ENCODE measurements around the gene SLC28A3.
"Not testable (repeated sequence)": the region's sequence is repeated elsewhere in the genome, so short reads cannot be mapped to it uniquely, and the experiment has no call there.

SLC28A3 gene, protein sequence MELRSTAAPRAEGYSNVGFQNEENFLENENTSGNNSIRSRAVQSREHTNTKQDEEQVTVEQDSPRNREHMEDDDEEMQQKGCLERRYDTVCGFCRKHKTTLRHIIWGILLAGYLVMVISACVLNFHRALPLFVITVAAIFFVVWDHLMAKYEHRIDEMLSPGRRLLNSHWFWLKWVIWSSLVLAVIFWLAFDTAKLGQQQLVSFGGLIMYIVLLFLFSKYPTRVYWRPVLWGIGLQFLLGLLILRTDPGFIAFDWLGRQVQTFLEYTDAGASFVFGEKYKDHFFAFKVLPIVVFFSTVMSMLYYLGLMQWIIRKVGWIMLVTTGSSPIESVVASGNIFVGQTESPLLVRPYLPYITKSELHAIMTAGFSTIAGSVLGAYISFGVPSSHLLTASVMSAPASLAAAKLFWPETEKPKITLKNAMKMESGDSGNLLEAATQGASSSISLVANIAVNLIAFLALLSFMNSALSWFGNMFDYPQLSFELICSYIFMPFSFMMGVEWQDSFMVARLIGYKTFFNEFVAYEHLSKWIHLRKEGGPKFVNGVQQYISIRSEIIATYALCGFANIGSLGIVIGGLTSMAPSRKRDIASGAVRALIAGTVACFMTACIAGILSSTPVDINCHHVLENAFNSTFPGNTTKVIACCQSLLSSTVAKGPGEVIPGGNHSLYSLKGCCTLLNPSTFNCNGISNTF

DNA sequence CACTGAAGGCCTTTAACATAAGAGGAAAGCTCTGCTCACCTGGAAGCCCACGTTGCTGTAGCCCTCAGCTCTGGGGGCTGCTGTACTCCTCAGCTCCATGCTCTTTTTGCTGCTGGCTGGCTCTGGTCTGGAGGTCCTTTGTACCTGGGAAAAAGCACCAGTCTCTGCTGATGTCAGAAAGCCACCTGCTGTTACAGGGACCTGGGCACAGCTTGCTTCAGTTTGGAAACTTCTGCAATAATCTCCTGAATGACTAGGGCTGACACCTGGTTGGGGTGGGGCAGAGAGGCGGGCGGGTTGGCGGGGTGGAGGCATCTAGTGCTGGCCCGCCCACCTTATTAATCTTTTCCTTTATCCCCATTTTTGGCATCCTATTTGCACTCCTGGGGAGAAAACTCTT, at the start of gene SLC28A3:
TSS of gene SLC28A3 (minus strand) at position 224 of the 400 bp plus-strand sequence. CDS start at position 99, 125 bp downstream.
- DNase-seq (ENCODE audit: low read depth in 2 of 2): no peak

DNA sequence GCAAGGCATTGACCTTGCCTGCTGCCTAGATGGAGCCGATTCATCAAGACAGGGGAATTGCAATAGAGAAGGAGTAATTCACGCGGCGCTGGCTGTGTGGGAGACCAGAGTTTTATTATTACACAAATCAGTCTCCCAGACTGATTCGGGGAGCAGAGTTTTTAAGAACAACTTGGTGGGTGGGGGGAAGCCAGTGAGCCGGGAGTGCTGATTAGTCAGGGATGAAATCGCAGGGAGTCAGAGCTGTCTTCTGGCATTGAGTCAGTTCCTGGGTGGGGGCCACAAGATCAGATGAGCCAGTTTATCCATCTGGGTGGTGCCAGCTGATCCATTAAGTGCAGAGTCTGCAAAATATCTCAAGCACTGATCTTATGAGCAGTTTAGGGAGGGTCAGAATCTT, 49.7 kb upstream of the SLC28A3 start:
- peak in 1 of 2 donors; percentile 33 for DNase-seq (ENCODE audit: low read depth in 2 of 2)

DNA sequence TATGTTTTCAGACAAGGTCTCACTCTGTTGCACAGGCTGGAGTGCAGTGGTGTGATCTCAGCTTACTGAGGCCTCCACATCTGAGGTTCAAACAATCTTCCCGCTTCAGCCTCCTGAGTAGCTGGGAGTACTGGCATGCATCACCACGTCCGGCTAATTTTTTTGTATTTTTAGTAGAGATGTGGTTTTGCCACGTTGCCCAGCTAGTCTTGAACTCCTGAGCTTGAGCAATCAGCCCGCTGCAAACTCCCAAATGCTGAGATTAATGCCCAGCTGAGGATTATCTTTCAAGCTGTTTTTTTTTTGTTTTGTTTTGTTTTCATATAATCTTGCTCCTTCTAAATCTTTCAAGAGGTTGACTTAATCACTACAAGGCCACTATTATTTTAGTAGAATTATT, 47.3 kb upstream of the SLC28A3 start:
- no peak for DNase-seq (ENCODE audit: low read depth in 2 of 2)

DNA sequence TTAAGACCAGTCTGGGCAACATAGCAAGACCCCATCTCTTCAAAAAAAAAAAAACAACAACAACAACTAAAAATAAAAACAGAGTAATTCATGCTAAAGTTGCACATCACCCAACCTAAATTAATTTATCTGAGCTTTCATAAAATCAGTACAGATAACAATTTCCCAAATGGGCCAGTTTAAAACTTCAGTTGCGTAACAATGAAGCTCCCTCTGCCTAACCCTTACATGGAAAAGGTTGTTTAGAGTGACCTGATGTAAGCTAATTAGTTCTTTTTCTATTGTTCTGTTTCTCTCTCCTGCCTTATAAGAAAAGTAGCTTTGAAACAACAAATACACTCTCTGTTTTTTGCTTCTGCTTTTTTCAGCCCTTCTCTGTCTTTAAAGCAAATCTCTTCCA, 46.2 kb upstream of the SLC28A3 start:
- DNase-seq (ENCODE audit: low read depth in 2 of 2): no peak

DNA sequence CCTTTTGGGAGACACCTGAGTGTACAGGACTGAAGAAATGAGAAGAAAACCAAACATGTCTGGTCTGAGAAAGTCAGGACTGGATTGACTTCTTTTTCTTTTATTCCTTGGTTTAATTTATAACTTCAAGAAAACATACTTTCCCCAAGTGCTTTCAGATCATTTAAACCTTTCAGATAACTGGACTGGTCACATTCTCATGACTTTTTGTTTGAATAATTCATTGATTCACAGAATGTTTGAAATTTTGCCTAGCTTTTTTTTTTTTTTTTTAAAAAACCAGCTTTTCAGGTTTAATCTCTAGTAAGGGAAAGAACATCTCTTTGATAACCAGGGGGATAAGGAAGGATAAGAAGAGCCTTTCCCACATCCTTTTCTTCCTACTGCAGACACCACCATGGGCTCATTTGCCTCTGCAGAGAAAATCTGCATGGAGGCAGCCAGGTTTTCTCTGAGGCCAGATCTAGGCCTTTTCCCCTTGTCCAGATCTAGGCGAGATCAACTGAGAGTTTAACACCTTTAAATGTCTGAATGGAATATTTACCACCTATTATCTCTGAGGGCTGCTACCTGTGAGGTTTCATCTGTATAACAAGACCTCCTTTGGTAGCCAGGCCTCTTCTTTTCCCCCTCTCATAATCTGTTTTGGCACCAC, 45.0 kb upstream of the SLC28A3 start:
- DNase-seq (ENCODE audit: low read depth in 2 of 2): no peak

DNA sequence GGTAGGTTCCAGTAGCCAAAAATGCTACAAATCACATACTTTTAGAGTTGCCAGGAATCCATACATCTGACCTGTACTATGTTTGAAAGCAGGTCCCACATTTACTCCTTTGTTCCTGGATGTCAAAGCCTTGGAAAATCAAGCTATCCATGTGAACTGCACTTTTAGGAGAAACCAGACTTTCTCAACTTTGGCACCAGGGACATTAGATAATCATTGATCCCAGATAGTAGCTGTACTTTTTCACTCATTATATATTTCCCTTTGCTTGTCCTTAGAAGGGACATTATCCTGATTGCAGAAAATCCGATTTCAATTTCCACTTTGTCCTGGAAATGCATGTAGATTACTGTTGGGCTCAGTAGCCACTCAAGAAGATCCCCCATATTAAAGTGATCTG, 44.1 kb upstream of the SLC28A3 start:
- DNase-seq (ENCODE audit: low read depth in 2 of 2): no peak

DNA sequence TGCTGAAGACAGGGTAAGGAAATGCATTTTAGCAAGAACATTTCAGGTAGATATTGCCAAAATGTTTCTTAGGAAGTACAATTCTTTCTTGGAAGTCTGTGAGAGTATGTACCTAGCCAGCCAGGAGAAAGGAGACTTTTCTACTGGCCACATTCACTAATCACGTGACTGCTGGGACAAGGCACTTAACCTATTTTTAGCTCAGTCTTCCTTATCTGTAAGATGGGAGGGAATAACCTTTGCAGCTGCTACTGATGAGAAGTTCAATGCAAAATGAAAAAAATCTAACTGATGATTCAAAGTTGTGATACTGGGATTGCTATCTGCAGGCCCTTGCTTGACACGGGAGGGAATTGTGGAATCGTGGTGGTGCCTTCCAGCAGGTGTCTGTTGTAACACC, 42.6 kb upstream of the SLC28A3 start:
- no peak for DNase-seq (ENCODE audit: low read depth in 2 of 2)

DNA sequence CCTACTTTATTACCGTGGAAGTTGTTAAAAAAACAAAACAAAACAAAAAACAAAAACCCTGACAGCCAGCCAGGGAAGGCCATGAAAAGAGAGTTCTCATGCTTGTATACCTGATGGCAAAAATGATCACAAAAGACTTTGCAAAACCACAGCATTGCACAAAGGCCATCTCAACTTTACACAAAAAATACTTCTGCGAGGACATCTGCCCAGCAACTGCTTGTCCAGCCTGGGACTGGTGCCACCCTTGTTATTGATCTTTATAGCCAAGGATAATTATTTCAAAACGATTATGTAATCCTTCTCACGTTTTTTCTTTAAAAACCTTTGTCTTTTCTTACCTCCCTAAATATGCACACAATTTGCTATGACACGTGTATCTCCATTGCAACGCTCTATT, 42.2 kb upstream of the SLC28A3 start:
- DNase-seq (ENCODE audit: low read depth in 2 of 2): no peak

DNA sequence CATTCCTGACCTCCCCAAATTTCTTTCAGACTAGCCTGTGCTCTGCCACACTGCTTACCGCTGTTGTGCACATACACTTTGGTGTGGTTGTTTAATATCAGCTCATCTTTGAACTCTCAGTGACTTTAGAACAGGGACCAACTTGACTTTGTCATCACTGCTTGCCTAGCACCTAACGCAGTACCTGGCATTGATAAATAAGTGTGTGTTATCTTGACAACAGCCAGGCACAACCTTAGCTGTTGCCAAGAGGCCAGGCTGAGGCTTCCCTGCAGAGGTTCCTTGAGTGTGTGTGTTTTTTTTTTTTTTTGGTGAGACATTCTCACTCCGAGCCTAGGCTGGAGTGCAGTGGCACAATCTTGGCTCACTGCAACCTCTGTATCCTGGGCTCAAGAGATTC, 41.0 kb upstream of the SLC28A3 start:
- DNase-seq (ENCODE audit: low read depth in 2 of 2): no peak

DNA sequence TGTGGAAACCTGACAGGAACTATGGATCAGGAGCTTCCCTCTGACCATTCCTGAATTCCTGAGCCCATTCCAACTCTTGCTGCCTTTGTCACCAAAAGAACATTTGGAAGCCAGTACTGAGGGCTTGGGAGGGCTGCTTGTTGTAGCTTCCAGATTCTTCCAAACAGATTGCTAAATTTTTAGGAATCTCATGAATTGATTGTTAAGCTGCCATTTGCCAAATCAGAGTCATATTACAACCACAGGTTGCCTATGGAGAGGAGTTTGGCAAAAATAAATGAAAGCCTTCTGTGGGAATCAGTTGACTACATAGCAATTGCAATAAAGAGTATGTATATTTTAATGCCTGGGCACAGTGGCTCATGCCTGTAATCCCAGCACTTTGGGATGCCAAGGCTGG, 39.2 kb upstream of the SLC28A3 start:
- no peak for DNase-seq (ENCODE audit: low read depth in 2 of 2)

DNA sequence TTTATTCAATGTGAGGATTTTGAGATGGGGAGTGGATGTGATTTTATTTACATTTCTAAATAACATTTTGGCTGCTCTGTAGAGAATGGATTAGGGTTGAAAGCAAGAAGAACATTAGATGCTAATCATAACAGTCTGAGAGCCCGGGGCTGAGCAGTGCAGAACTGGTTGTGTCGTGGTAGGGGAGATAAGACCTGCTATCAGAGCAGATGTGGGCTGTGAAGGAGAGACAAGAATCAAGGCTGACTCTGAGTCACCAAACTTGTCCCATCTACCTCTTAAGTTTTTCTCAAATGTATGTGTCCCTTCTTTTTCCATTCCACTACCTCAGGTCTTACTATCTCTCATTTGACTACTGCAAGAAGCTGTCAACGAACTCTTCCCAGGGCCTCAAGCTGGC, 35.4 kb upstream of the SLC28A3 start:
- DNase-seq (ENCODE audit: low read depth in 2 of 2): no peak

DNA sequence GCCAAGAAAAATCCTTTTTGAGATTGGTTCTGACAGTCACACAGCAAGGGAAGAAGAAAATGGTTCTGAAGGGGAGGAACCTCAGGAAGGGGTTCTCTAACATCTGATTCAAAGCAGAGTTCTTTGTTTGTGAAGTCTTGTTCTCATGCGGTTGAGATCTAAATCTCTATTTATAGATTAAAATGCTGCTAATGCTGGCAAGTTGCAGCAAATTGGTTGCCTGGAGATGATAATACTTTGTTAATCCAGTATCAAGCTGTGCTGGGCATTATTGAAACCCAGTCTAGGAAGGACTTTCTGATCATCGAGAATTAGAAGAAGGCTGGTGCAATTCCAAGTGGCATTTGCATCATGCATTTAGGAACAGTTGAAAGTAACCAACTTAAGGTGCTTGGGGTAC, 34.0 kb upstream of the SLC28A3 start:
- no peak for DNase-seq (ENCODE audit: low read depth in 2 of 2)

DNA sequence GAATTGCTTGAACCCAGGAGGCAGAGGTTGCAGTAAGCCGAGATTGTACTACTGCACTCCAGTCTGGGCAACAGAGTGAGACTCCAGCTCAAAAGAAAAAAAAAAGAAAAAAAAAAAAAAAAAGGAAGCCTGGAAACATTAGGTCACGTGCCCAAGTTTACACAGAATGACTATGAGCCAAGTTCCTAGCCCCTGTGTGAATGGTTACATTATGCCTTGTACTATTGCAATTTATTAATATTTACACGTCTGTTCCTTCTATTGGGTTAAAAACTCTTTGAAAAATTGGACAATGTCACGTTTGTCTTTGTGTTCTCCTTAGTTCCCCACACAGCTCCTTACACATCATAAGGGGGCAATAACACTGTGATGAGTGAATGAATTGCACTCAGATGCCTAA, 33.5 kb upstream of the SLC28A3 start:
- no peak for DNase-seq (ENCODE audit: low read depth in 2 of 2)

DNA sequence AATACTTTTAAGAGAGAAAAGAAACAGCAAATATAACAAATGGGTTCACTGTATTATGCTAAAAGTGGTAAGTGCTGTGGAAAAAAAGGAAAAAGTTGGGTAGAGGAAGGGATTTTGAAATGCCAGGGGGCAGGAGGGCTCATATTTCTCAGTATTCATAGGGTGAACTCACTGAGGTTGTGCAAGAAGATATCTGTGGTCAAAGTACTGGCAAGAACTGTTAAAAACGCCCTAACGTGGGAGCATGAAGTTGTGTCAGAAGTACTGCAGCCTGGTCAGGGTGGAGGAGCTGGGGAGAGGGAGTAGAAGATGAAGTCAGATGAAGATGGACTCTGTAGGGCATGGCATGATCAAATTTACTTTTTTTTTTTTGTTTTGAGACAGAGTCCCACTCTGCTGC, 31.2 kb upstream of the SLC28A3 start:
- no peak for DNase-seq (ENCODE audit: low read depth in 2 of 2)

DNA sequence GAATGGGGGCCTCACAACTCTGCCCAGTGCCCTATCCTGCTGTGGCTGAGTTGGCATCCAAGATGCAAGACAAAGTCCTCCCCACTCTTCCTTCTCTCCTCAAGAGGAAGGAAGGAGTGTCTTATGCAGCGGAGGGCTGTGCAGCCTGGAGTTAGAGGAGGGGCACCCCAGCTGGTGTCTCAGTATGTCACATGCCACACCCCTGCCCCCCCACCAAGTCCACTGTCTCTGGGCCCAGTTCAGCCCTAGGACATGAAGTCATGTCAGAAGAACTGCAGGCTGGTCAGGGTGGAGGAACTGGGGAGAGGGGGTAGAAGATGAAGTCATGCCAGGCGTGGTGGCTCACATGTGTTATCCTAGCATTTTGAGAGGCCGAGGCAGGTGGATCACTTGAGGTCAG, 28.0 kb upstream of the SLC28A3 start:
- DNase-seq (ENCODE audit: low read depth in 2 of 2): no peak

DNA sequence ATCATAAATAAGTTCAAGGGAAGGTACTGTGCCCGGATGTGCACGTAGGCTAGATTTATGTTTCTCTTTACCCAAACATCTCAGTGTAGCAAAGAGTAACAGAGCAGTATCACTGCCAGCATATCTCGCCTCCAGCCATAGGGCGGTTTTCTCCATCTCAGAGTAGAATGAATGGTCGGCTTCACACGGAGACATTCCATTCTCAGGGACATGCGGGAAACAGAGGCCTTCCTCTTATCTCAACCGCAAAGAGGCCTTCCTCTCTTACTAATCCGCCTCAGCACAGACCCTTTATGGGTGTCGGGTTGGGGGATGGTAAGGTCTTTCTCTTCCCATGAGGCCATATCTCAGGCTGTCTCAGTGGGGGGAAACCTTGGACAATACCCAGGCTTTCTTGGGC, 27.2 kb upstream of the SLC28A3 start:
- not testable (repeated sequence) for DNase-seq (ENCODE audit: low read depth in 2 of 2)

DNA sequence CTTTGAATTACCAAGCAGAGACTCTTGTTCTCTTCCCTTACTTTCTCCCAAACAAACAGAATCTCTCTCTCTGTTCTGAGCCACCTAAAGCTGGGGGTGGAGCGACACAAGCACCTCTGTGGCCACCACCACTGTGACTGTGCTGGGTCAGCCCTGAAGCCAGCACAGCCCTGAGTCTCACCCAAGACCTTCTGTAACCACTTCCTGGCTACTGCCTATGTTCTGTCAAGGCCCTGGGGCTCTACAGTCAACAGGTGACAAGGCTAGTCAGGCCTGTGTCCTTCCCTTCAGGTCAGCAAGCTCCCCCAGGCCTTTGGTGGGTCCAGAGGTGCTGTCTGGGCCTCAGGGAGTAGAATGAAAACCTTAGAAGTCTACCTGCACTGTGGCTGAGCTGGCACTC, 26.1 kb upstream of the SLC28A3 start:
- DNase-seq (ENCODE audit: low read depth in 2 of 2): no peak

DNA sequence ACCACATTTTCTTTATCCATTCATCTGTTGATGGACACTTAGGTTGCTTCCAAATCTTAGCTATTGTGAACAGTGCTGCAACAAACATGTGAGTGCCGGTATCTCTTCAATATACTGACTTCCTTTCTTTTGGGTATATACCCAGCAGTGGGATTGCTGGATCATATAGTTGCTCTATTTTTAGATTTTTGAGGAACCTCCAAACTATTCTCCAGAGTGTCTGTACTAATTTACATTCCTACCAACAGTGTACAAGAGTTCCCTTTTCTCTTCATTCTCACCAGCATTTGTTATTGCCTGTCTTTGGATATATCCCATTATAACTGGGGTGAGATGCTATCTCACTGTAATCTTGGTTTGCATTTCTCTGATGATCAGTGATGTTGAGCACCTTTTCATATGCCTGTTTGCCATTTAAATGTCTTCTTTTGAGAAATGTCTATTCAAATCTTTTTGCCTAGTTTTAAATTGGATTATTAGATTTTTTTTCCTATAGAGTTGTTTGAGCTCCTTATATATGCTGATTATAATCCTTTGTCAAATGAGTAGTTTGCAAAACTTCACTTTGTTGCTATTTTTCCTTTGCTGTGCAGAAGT, 24.4 kb upstream of the SLC28A3 start:
- DNase-seq (ENCODE audit: low read depth in 2 of 2): not testable (repeated sequence)

DNA sequence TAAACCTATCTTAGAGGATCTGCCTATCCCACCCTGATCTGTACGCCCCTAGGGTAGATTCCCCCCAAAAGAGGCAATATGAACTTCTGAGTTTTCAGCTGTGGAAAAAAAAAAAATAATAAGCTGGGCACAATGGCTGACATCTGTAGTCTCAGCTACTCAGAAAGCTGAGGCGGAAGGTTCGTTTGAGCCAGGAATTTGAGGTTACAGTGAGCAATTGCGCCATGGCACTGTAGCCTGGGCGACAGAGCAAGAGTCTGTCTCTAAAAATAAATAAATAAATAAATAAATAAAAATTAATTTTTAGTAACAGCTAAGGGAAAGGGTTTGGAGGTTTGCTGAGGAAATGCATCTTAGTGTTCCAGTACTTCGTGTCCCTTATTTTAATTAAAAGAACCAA, 21.1 kb upstream of the SLC28A3 start:
- no peak for DNase-seq (ENCODE audit: low read depth in 2 of 2)

DNA sequence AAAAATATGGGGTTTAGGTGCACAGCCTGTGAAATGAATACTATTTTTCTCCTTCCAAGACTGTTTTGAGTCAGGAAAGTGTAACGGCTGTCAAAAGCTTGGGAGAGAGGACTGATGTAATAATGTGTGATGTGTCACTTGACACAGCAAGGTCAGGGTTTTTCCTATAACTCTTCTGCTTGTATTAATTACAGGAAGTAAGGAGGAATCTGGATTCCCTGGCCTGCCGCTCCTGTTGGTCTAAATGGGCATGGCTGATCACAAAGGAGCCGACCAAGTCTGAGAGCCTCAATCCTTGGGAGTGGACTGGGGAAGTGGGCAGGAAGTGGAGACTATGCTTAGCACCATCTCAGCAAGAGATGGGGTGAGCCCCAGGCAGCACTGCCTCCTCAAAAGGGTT, 16.7 kb upstream of the SLC28A3 start:
- DNase-seq (ENCODE audit: low read depth in 2 of 2): no peak

DNA sequence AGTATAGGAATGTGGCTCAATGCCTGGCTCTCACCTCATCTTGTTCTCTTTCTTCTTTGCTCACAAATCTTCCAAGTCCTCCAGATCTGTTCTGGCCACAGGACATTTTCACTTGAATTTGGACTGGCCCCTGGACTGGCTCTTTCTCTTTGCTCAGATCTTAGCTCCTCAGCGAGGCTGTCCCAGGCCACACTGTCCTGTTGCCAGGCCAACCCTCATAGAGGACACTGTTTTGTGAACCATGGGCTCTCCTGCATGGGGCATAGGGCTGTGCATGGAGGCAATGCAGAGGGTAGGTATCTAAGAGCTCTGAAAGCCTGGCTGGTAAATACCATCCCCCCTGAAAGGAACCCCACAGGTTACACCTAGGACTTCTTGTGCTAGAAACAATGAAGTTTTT, 13.5 kb upstream of the SLC28A3 start:
- no peak for DNase-seq (ENCODE audit: low read depth in 2 of 2)

DNA sequence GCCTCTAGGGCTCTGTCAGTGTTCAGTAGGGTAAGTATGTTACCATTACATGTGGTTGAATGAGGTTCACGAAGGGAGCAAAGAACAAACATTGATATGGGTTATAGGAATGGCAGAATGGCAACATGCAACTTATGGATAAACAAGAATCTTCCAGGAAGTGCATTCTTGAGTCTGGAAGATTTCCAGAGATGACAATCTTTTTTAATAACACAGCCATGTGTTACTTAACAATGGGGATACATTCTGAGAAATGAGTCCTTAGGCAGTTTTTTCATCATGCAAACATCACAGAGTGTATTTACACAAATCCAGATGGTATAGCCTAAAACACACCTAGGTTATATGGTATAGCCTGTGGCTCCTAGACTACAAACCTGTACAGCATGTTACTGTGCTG, 9.1 kb upstream of the SLC28A3 start:
- DNase-seq (ENCODE audit: low read depth in 2 of 2): no peak

DNA sequence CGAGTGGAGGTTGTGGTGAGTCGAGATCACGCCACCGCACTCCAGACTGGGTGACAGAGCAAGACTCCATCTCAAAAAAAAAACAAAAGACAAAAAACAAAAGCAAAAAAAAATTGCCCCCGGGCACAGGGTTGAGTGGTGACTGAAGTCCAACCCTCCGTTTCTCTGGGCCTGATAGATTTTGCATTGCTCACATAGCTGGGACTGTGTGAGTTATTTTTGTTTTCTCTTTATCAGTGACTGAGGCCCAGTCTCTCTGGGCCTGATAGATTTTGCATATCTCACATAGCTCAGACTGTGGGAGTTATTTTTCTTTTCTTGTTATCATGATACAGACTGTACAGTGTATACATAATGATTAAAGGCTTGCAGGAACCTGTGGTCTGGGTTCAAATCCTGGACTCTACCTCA, 2.6 kb upstream of the SLC28A3 start:
- DNase-seq (ENCODE audit: low read depth in 2 of 2): no peak
